Epithelial cell of esophagus (primary cell): Measurements from ENCODE around the gene ADGRG7.

ENCODE experiments used
- DNase-seq: peaks from one replicate; pipeline ENCODE4 v3.0.0; 2010; ENCODE audit warnings: low read depth
- H3K4me3 ChIP-seq: 2 replicates; pipeline ENCODE4 v1.5.1; 2011; ENCODE audit warnings: mild to moderate bottlenecking, low read length, control low read depth
- CTCF ChIP-seq: IDR thresholded peaks from 2 replicates; pipeline ENCODE4 v1.5.1; 2011; ENCODE audit warnings: low read depth, mild to moderate bottlenecking, low read length, control low read depth, inconsistent platforms; ENCODE audit not compliant: insufficient read depth; ENCODE audit errors: missing control alignments

Gene ADGRG7

GRCh38 chr3:100717063-100717462, 107.7 kb downstream of the ADGRG7 start:
- no peak for DNase-seq
- no peak for TF ChIP-seq CTCF
- no peak overlapping the region for H3K4me3 ChIP-seq

- no peak for DNase-seq
- no peak for TF ChIP-seq CTCF
- H3K4me3 ChIP-seq: no peak overlapping the region
These were observed 108.5 kb downstream of the ADGRG7 start for GRCh38 chr3:100717637-100718487.

- DNase-seq: no peak
- no peak overlapping the region for H3K4me3 ChIP-seq
- no peak for TF ChIP-seq CTCF
These were observed 109.7 kb downstream of the ADGRG7 start for GRCh38 chr3:100719136-100719535.

GRCh38 chr3:100720426-100720825, 111.0 kb downstream of the ADGRG7 start:
- no peak overlapping the region for H3K4me3 ChIP-seq
- no peak for TF ChIP-seq CTCF

GRCh38 chr3:100725935-100726513, 116.6 kb downstream of the ADGRG7 start:
- no peak for TF ChIP-seq CTCF
- no peak for DNase-seq
- H3K4me3 ChIP-seq: no peak overlapping the region

More at GRCh38 chr3:100720426-100720825, 111.0 kb downstream of the ADGRG7 start:
- no peak for DNase-seq

- H3K4me3 ChIP-seq: no peak overlapping the region
- no peak for TF ChIP-seq CTCF
- no peak for DNase-seq
These were observed 117.3 kb downstream of the ADGRG7 start for GRCh38 chr3:100726706-100727105.

GRCh38 chr3:100730524-100730923, 121.1 kb downstream of the ADGRG7 start:
- TF ChIP-seq CTCF: no peak
- no peak overlapping the region for H3K4me3 ChIP-seq
- DNase-seq: no peak
